OCI-LY7 (cell line): Measurements from ENCODE around the gene COL4A2.

Experiments
- EZH2phosphoT487 ChIP-seq: fragments of 200-600 bp; sonication (generic); IDR thresholded peaks from 2 replicates; pipeline ENCODE4 v1.6.1; 2018; ENCODE audit warnings: low read depth, borderline replicate concordance, mild to moderate bottlenecking, mixed run types, antibody characterized with exemption, low read length, moderate library complexity, mixed read lengths
- TF ChIP-seq, protein P1 (sequence below): fragments of 200-600 bp; sonication (generic); conservative IDR thresholded peaks from 2 replicates; pipeline ENCODE4 v1.5.1; 2014; ENCODE audit warnings: mild to moderate bottlenecking, antibody characterized with exemption, low read length, moderate library complexity, mixed read lengths

DNA sequence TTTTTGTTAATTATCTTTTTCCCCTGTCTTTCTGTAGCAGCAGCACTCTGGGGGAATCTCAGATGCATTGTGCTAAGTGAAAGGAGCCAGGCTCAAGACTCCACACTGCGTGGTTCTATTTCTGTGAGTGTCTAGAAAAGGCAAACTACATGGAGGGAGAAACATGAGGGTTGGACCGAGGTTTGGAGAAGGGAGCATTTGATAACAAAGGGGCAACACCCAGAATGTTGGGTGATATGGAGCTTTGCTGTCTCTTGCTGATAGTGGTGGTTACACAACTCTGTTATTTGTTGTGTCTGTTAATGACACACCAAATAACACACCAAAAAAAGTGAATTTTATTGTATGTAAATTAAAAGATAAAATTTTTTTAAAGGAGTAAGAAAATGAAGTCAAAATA lies 107.8 kb downstream of the COL4A2 start:
- TF ChIP-seq, protein P1, sequence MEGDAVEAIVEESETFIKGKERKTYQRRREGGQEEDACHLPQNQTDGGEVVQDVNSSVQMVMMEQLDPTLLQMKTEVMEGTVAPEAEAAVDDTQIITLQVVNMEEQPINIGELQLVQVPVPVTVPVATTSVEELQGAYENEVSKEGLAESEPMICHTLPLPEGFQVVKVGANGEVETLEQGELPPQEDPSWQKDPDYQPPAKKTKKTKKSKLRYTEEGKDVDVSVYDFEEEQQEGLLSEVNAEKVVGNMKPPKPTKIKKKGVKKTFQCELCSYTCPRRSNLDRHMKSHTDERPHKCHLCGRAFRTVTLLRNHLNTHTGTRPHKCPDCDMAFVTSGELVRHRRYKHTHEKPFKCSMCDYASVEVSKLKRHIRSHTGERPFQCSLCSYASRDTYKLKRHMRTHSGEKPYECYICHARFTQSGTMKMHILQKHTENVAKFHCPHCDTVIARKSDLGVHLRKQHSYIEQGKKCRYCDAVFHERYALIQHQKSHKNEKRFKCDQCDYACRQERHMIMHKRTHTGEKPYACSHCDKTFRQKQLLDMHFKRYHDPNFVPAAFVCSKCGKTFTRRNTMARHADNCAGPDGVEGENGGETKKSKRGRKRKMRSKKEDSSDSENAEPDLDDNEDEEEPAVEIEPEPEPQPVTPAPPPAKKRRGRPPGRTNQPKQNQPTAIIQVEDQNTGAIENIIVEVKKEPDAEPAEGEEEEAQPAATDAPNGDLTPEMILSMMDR = no peak
- no peak for TF ChIP-seq EZH2phosphoT487
